NCI-H345 (cell line): ENCODE data around the gene GARIN5A.

Source experiments
- DNase-seq: peaks from one replicate; lab custom pipeline; 2025; lab: John Stamatoyannopoulos, UW

Gene GARIN5A

GRCh38 chr19:50434525-50434924 lies 42.1 kb downstream of the GARIN5A start:
- peak; percentile 40 for DNase-seq

GRCh38 chr19:50433201-50434180 lies 43.2 kb downstream of the GARIN5A start:
- no peak for DNase-seq

- peak; percentile 9 for DNase-seq
These were observed 44.2 kb downstream of the GARIN5A start, which contains the start of gene MYBPC2 for GRCh38 chr19:50432221-50433028. MYBPC2 (plus strand) TSS chr19:50432892; CDS start chr19:50432954, 62 bp downstream.

- DNase-seq: peak; percentile 81
These were observed 45.1 kb downstream of the GARIN5A start for GRCh38 chr19:50431343-50432220.

GRCh38 chr19:50430888-50431342 lies 45.7 kb downstream of the GARIN5A start:
- no peak for DNase-seq

- no peak for DNase-seq
These were observed 47.7 kb downstream of the GARIN5A start for GRCh38 chr19:50428772-50429463.

GRCh38 chr19:50427997-50428425 lies 48.6 kb downstream of the GARIN5A start:
- DNase-seq: no peak

GRCh38 chr19:50427318-50427925 lies 49.2 kb downstream of the GARIN5A start:
- DNase-seq: no peak

- DNase-seq: no peak
These were observed 51.1 kb downstream of the GARIN5A start for GRCh38 chr19:50425581-50425980.

- no peak for DNase-seq
These were observed 53.2 kb downstream of the GARIN5A start for GRCh38 chr19:50423279-50424113.

GRCh38 chr19:50422397-50423278 lies 54.0 kb downstream of the GARIN5A start:
- DNase-seq: no peak

GRCh38 chr19:50420808-50421207 lies 55.8 kb downstream of the GARIN5A start:
- DNase-seq: no peak

GRCh38 chr19:50420127-50420526 lies 56.5 kb downstream of the GARIN5A start:
- DNase-seq: no peak

- DNase-seq: no peak
These were observed 57.0 kb downstream of the GARIN5A start for GRCh38 chr19:50419580-50420035.

GRCh38 chr19:50419022-50419579 lies 57.5 kb downstream of the GARIN5A start:
- DNase-seq: no peak

- no peak for DNase-seq
These were observed 58.2 kb downstream of the GARIN5A start, which contains the start of gene SPIB for GRCh38 chr19:50418176-50419021. SPIB (plus strand) TSS chr19:50418938; CDS start chr19:50418963, 25 bp downstream.
